ENCODE data around the gene PSD. TPM values are rescaled to one million over a fixed set of nuclear protein-coding genes. Genes with fewer than 3 reads are reported as not detected.
A peak's percentile ranks its signal among the peaks of the same experiment; 100 is the strongest.

The PSD gene
- total and polyA plus RNA-seq, 10 of the 15 experiments (the other 5 are each of a cell fraction or from before 2014, with no cell fraction given): 0.11 to 2.0 (median 0.49) TPM; not detected in 2

- H3K36me3 ChIP-seq (ENCODE audit: control insufficient read depth in 2 of 2, insufficient read depth in 2 of 2, low read length in 1 of 2): peaks cover 0 to 5% of the 10 kb centered on the region in 2 experiments; a peak in 2 of 4 replicates
- no peak overlapping the region for H2AFZ ChIP-seq (ENCODE audit: control insufficient read depth, low read depth, low read length)
- TF ChIP-seq, protein P1, sequence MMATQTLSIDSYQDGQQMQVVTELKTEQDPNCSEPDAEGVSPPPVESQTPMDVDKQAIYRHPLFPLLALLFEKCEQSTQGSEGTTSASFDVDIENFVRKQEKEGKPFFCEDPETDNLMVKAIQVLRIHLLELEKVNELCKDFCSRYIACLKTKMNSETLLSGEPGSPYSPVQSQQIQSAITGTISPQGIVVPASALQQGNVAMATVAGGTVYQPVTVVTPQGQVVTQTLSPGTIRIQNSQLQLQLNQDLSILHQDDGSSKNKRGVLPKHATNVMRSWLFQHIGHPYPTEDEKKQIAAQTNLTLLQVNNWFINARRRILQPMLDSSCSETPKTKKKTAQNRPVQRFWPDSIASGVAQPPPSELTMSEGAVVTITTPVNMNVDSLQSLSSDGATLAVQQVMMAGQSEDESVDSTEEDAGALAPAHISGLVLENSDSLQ (IDR thresholded peaks at IDR 0.05): no peak
- peak; percentile 25; the same call in 1 of the 2 replicates for TF ChIP-seq POLR2AphosphoS5 (IDR thresholded peaks at IDR 0.05; ENCODE audit: low read length)
- no TSS peak for BruUV-seq (replicated peaks)
- H3K4me2 ChIP-seq (ENCODE audit: control insufficient read depth, insufficient read depth): no peak overlapping the region
- POLR2A ChIA-PET: interaction anchor here (1.2 to 2.2 kb wide), 2 partner anchors 26 to 31 kb away, joined by 3 to 5 read pairs; partner anchors contain the start of gene C10orf95
- no peaks in the 10 kb centered on the region for H3K9me3 ChIP-seq (replicated peaks; ENCODE audit: control insufficient read depth, insufficient read depth, low read length)
- RAD21 ChIA-PET (ENCODE audit: unreplicated experiment): no interaction called here
- CTCF ChIA-PET: interaction anchor here (5.6 kb wide), 1 partner anchor 28 kb away, joined by 90 read pairs; the partner anchor contains the start of gene NFKB2
- H3K9ac ChIP-seq (ENCODE audit: control insufficient read depth, insufficient read depth, low read length): no peak overlapping the region
- peaks cover 15% of the 10 kb centered on the region for H3K4me1 ChIP-seq (ENCODE audit: control insufficient read depth, insufficient read depth, low read length)
- peaks cover 7% of the 10 kb centered on the region for H3K79me2 ChIP-seq (ENCODE audit: control insufficient read depth, insufficient read depth, low read length)
- no peak overlapping the region for H3K27ac ChIP-seq (ENCODE audit: control insufficient read depth, insufficient read depth)
- 85% methylated on average over 6 of the region's 6 CpGs for WGBS (ENCODE audit: insufficient coverage, insufficient replicate concordance, low lambda C conversion rate, missing lambda C conversion rate)
- FAIRE-seq (no peak), ATAC-seq (no peak), DNase-seq (ENCODE audit: low read depth, low spot score) (no peak)
- H3K27me3 ChIP-seq (replicated peaks in 1 of 2; ENCODE audit: control insufficient read depth in 2 of 2, insufficient read depth in 2 of 2, low read length in 1 of 2): no peaks in the 10 kb centered on the region
- H4K20me1 ChIP-seq (ENCODE audit: control insufficient read depth, insufficient read depth): peaks cover 2% of the 10 kb centered on the region; the same call in 1 of the 2 replicates
- in situ Hi-C loops (cut with MboI): no loop called here
- SMC1A ChIA-PET (ENCODE audit: uncharacterized antibody, unreplicated experiment): no interaction called here
- intact Hi-C loops (cut with micrococcal nuclease; ENCODE audit: unreplicated experiment): no loop called here
- no peak overlapping the region for H3K4me3 ChIP-seq
Observed at GRCh38 chr10:102424916-102425315, 6.3 kb upstream of the PSD start.

- DNase-seq (ENCODE audit: low read depth, low spot score) (no peak), FAIRE-seq (no peak), ATAC-seq (no peak)
- SMC1A ChIA-PET (ENCODE audit: uncharacterized antibody, unreplicated experiment): interaction anchor here (1.9 kb wide), 1 partner anchor 25 kb away, joined by 5 read pairs; no protein-coding TSS in a partner anchor
- Histone ChIP-seq H2AFZ (ENCODE audit: control insufficient read depth, low read depth, low read length) (no peak overlapping the region), H4K20me1 (ENCODE audit: control insufficient read depth, insufficient read depth) (peaks cover 2% of the 10 kb centered on the region; the same call in 1 of the 2 replicates), H3K4me3 (no peak overlapping the region), H3K4me2 (ENCODE audit: control insufficient read depth, insufficient read depth) (no peak overlapping the region), H3K27ac (ENCODE audit: control insufficient read depth, insufficient read depth) (no peak overlapping the region), H3K4me1 (ENCODE audit: control insufficient read depth, insufficient read depth, low read length) (peaks cover 18% of the 10 kb centered on the region), H3K9ac (ENCODE audit: control insufficient read depth, insufficient read depth, low read length) (no peak overlapping the region), H3K79me2 (ENCODE audit: control insufficient read depth, insufficient read depth, low read length) (peaks cover 7% of the 10 kb centered on the region), H3K9me3 (replicated peaks; ENCODE audit: control insufficient read depth, insufficient read depth, low read length) (no peaks in the 10 kb centered on the region), H3K27me3 (replicated peaks in 1 of 2; ENCODE audit: control insufficient read depth in 2 of 2, insufficient read depth in 2 of 2, low read length in 1 of 2) (no peaks in the 10 kb centered on the region), H3K36me3 (ENCODE audit: control insufficient read depth in 2 of 2, insufficient read depth in 2 of 2, low read length in 1 of 2) (peaks cover 0 to 5% of the 10 kb centered on the region in 2 experiments; a peak in 2 of 4 replicates)
- RAD21 ChIA-PET (ENCODE audit: unreplicated experiment): interaction anchor here (0.9 kb wide), 1 partner anchor 227 kb away, joined by 3 read pairs; no protein-coding TSS in a partner anchor
- in situ Hi-C loops (cut with MboI): no loop called here
- CTCF ChIA-PET: interaction anchor here (0.7 to 5.6 kb wide), 6 partner anchors 10 to 194 kb away, joined by 5 to 90 read pairs (median 20); partner anchors contain the start of gene NFKB2
- no TSS peak for BruUV-seq (replicated peaks)
- POLR2A ChIA-PET: interaction anchor here (1.2 to 4.9 kb wide), 3 partner anchors 12 to 30 kb away, joined by 3 to 28 read pairs (median 5); partner anchors contain the start of gene C10orf95
- intact Hi-C loops (cut with micrococcal nuclease; ENCODE audit: unreplicated experiment): no loop called here
- 83% methylated on average over 9 of the region's 9 CpGs for WGBS (ENCODE audit: insufficient coverage, insufficient replicate concordance, low lambda C conversion rate, missing lambda C conversion rate)
- TF ChIP-seq POLR2AphosphoS2 (IDR thresholded peaks at IDR 0.05; ENCODE audit: low read depth, low read length) (no peak), STAT3 (IDR thresholded peaks at IDR 0.05; ENCODE audit: low read depth, low read length) (no peak), SMARCA5 (IDR thresholded peaks at IDR 0.05) (no peak), KDM1A (IDR thresholded peaks at IDR 0.05; ENCODE audit: borderline replicate concordance) (no peak), SREBF2 (IDR thresholded peaks at IDR 0.05; ENCODE audit: low read length) (no peak), KAT2A (conservative IDR thresholded peaks at IDR 0.05; ENCODE audit: control insufficient read depth, low read depth, low read length) (no peak), MEF2A (IDR thresholded peaks at IDR 0.05; ENCODE audit: insufficient read depth, low read depth, low read length) (no peak), SUPT20H (IDR thresholded peaks at IDR 0.05; ENCODE audit: borderline replicate concordance, control insufficient read depth, low read depth, low read length) (no peak), TCF12 (IDR thresholded peaks at IDR 0.05; ENCODE audit: low read depth, low read length) (no peak), EGR1 (IDR thresholded peaks at IDR 0.05; ENCODE audit: borderline replicate concordance in 1 of 2, low read depth in 2 of 2, low read length in 2 of 2) (no peak), TBL1XR1 (IDR thresholded peaks at IDR 0.05; ENCODE audit: low read depth, low read length) (no peak), HDAC2 (IDR thresholded peaks at IDR 0.05) (no peak)
- TF ChIP-seq, protein P2, sequence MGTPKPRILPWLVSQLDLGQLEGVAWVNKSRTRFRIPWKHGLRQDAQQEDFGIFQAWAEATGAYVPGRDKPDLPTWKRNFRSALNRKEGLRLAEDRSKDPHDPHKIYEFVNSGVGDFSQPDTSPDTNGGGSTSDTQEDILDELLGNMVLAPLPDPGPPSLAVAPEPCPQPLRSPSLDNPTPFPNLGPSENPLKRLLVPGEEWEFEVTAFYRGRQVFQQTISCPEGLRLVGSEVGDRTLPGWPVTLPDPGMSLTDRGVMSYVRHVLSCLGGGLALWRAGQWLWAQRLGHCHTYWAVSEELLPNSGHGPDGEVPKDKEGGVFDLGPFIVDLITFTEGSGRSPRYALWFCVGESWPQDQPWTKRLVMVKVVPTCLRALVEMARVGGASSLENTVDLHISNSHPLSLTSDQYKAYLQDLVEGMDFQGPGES (IDR thresholded peaks at IDR 0.05): no peak
Observed at GRCh38 chr10:102424145-102424544, 5.6 kb upstream of the PSD start.

All from GM12878 (cell line).